ENCODE measurements around the gene KRTAP2-1. TPM values are rescaled to one million over a fixed set of nuclear protein-coding genes. Genes with fewer than 3 reads are reported as not detected.
"Not testable (repeated sequence)": the region's sequence is repeated elsewhere in the genome, so short reads cannot be mapped to it uniquely, and the experiment has no call there.

Gene KRTAP2-1
- total and polyA plus RNA-seq, 12 donors: not detected

DNA sequence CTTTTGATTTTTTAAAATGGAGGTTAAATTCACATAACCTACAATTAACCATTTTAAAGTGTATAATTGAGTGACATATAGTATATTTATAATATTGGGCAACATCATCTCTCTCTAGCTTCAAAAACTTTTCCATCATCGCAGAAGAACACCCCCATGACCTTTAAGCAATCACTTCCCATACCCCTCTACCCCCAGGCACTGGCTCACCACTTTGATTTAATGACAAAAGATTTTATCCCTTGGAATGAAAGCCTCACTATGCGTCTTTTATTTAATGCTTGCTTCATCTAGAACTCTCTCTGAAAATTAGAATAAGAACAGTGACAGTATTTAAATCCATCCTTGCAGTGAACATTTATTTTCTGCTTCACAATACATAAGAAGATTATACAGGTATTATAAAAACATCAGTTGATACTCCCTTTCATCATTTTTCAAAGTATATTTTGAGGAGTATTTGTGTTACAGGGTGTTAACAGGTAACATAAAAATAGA is 9.2 kb downstream of the KRTAP2-1 start:
- H3K36me3 ChIP-seq (replicated peaks in 1 of 2): no peaks in the 10 kb centered on the region
- TF ChIP-seq, protein P1, sequence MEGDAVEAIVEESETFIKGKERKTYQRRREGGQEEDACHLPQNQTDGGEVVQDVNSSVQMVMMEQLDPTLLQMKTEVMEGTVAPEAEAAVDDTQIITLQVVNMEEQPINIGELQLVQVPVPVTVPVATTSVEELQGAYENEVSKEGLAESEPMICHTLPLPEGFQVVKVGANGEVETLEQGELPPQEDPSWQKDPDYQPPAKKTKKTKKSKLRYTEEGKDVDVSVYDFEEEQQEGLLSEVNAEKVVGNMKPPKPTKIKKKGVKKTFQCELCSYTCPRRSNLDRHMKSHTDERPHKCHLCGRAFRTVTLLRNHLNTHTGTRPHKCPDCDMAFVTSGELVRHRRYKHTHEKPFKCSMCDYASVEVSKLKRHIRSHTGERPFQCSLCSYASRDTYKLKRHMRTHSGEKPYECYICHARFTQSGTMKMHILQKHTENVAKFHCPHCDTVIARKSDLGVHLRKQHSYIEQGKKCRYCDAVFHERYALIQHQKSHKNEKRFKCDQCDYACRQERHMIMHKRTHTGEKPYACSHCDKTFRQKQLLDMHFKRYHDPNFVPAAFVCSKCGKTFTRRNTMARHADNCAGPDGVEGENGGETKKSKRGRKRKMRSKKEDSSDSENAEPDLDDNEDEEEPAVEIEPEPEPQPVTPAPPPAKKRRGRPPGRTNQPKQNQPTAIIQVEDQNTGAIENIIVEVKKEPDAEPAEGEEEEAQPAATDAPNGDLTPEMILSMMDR (IDR thresholded peaks at IDR 0.05): no peak
- no peak for TF ChIP-seq POLR2A (IDR thresholded peaks at IDR 0.05)
- intact Hi-C loops (cut with DNase I): no loop called here
- no peaks in the 10 kb centered on the region for H3K9me3 ChIP-seq (replicated peaks in 1 of 3)
- no peak overlapping the region for H3K27ac ChIP-seq
- H3K4me1 ChIP-seq (replicated peaks in 1 of 2): no peaks in the 10 kb centered on the region
- no peak for DNase-seq
- no peak overlapping the region for H3K4me3 ChIP-seq
- no peaks in the 10 kb centered on the region for H3K27me3 ChIP-seq
- WGBS, 4 donors: 65 to 86% (median 79%) methylated on average over 2 of the region's 2 CpGs

- H3K27me3 ChIP-seq; H3K36me3 ChIP-seq (replicated peaks in 1 of 2); H3K27ac ChIP-seq; H3K4me3 ChIP-seq; intact Hi-C loops (cut with DNase I); DNase-seq; H3K4me1 ChIP-seq (replicated peaks in 1 of 2); H3K9me3 ChIP-seq (replicated peaks in 1 of 3): not testable (repeated sequence)
- WGBS, 4 donors: 81 to 91% (median 87%) methylated on average over 4 to 10 of the region's 10 CpGs
These were observed 12.7 kb downstream of the KRTAP2-1 start, which contains the start of gene KRTAP1-3 for GRCh38 chr17:41034346-41034935. Gene KRTAP1-3 (minus strand): TSS chr17:41034874. CDS start chr17:41034821, 53 bp downstream.

DNA sequence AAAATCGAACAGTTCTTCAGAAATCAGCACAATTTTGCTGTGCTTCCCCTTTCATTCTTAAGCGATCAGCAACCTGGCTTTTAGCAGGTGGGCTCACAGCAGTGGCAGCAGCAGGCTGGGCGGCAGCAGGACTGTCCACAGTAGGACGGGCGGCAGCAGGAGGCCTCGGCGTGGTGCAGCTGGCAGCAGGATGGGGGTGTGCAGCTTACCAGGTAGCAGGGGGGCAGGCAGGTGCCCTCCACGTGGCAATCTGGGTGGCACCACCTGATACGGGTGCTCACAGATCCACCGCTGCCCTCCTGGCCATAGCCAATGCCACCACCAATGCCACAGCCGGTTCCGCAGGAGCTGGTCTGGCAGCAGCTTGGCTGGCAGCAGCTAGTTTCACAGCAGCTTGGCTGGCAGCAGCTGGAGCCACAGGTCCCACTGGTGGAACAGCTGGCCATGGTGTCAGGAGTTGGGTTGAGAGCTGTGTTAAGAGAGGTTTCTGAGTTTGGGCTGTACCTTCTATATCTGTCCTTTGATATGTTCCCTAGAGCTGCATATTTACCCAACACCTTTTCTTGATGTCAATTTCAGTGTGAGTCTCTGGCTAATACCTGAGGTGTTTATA is 17.4 kb downstream of the KRTAP2-1 start, which contains the start of gene KRTAP1-4:
Gene KRTAP1-4, minus strand, starts transcription at position 563 of the 613 bp plus-strand sequence. Its CDS starts 117 bp downstream, at position 446.
- WGBS, 4 donors: 77 to 91% (median 83%) methylated on average over 7 to 12 of the region's 12 CpGs
- intact Hi-C loops (cut with DNase I): no loop called here

GRCh38 chr17:41026715-41027471 is 20.2 kb downstream of the KRTAP2-1 start, which contains the start of gene KRTAP1-5:
Gene KRTAP1-5 (minus strand): TSS chr17:41027208. CDS start chr17:41027155, 53 bp downstream.
- no peak for DNase-seq
- Histone ChIP-seq H3K27ac (no peak within 1 kb of the TSS), H3K9me3 (replicated peaks in 1 of 3) (no peaks in the 10 kb centered on the region), H3K27me3 (no peaks in the 10 kb centered on the region), H3K36me3 (replicated peaks in 1 of 2) (no peaks in the 10 kb centered on the region), H3K4me1 (replicated peaks in 1 of 2) (no peaks in the 10 kb centered on the region), H3K4me3 (no peak within 1 kb of the TSS)
- TF ChIP-seq, protein P1 (IDR thresholded peaks at IDR 0.05): no peak
- no peak for TF ChIP-seq POLR2A (IDR thresholded peaks at IDR 0.05)
- intact Hi-C loops (cut with DNase I): no loop called here
- WGBS, 4 donors: 68 to 84% (median 73%) methylated on average over 5 to 9 of the region's 9 CpGs

More for the DNA sequence above, 17.4 kb downstream of the KRTAP2-1 start, which contains the start of gene KRTAP1-4:
- Histone ChIP-seq H3K4me3 (no peak within 1 kb of the TSS), H3K4me1 (replicated peaks in 1 of 2) (no peaks in the 10 kb centered on the region), H3K27me3 (no peaks in the 10 kb centered on the region), H3K27ac (no peak within 1 kb of the TSS), H3K9me3 (replicated peaks in 1 of 3) (no peaks in the 10 kb centered on the region), H3K36me3 (replicated peaks in 1 of 2) (no peaks in the 10 kb centered on the region)
- no peak for DNase-seq
- TF ChIP-seq POLR2A (IDR thresholded peaks at IDR 0.05): no peak
- TF ChIP-seq, protein P1 (IDR thresholded peaks at IDR 0.05): no peak
